Measurements from ENCODE around the gene LYZ.
"Not testable (repeated sequence)": the region's sequence is repeated elsewhere in the genome, so short reads cannot be mapped to it uniquely, and the experiment has no call there.

Gene LYZ

DNA sequence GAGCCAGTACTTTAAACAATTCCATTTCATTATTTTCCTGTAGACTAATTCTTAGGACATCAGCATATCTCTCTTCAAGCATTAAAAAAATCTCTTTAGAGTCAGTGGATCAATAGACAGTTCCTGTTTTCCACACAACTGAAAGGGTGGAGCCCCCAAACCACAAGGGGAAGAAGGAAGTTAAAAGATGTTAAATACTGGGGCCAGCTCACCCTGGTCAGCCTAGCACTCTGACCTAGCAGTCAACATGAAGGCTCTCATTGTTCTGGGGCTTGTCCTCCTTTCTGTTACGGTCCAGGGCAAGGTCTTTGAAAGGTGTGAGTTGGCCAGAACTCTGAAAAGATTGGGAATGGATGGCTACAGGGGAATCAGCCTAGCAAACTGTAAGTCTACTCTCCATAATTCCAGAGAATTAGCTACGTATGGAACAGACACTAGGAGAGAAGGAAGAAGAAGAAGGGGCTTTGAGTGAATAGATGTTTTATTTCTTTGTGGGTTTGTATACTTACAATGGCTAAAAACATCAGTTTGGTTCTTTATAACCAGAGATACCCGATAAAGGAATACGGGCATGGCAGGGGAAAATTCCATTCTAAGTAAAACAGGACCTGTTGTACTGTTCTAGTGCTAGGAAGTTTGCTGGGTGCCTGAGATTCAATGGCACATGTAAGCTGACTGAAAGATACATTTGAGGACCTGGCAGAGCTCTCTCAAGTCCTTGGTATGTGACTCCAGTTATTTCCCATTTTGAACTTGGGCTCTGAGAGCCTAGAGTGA, at the start of gene LYZ:
LYZ (plus strand) TSS at position 220 of the 777 bp plus-strand sequence; CDS start at position 248, 28 bp downstream.
- TF ChIP-seq, protein P1, sequence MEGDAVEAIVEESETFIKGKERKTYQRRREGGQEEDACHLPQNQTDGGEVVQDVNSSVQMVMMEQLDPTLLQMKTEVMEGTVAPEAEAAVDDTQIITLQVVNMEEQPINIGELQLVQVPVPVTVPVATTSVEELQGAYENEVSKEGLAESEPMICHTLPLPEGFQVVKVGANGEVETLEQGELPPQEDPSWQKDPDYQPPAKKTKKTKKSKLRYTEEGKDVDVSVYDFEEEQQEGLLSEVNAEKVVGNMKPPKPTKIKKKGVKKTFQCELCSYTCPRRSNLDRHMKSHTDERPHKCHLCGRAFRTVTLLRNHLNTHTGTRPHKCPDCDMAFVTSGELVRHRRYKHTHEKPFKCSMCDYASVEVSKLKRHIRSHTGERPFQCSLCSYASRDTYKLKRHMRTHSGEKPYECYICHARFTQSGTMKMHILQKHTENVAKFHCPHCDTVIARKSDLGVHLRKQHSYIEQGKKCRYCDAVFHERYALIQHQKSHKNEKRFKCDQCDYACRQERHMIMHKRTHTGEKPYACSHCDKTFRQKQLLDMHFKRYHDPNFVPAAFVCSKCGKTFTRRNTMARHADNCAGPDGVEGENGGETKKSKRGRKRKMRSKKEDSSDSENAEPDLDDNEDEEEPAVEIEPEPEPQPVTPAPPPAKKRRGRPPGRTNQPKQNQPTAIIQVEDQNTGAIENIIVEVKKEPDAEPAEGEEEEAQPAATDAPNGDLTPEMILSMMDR (IDR thresholded peaks at IDR 0.05; ENCODE audit: extremely low read depth, missing control alignments), result no peak
- no peak for DNase-seq (ENCODE audit: low spot score)

DNA sequence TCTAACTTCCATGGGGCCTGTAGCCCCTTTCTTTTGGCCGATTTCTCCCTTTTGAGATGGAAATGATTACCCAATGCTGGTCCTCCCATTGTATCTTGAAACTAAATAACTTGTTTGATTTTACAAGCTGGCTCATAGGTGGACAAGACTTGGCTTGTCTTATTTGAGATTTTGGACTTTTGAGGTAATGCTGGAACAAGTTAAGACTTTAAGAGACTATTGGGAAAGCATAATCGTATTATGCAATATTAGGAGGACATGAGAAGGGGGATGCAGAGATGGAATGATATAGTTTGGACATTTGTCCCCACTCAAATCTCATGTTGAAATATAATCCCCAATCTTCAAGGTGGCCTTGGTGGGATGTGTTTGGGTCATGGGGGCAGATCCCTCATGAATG, 49.2 kb upstream of the LYZ start:
- TF ChIP-seq, protein P1 (IDR thresholded peaks at IDR 0.05; ENCODE audit: extremely low read depth, missing control alignments), result no peak
- no peak for DNase-seq (ENCODE audit: low spot score)

DNA sequence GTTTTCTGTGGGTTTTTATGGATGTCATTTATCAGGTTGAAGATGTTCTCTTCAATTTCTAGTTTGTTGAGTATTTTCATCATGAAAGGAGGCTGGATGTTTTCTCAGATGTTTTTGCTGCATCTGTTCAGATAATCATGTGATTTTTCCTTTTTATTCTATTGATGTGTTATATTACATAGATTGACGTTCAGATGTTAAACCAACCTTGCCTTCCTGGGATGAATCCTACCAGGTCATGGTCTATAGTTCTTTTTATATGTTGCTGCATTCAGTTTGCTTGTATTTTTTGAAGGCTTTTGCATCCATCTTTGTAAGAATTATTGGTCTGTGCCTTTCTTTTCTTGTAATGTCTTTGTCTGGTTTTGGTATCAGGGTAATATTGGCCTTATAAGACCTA, 43.9 kb upstream of the LYZ start:
- DNase-seq (ENCODE audit: low spot score), result no peak
- TF ChIP-seq, protein P1 (IDR thresholded peaks at IDR 0.05; ENCODE audit: extremely low read depth, missing control alignments), result no peak

DNA sequence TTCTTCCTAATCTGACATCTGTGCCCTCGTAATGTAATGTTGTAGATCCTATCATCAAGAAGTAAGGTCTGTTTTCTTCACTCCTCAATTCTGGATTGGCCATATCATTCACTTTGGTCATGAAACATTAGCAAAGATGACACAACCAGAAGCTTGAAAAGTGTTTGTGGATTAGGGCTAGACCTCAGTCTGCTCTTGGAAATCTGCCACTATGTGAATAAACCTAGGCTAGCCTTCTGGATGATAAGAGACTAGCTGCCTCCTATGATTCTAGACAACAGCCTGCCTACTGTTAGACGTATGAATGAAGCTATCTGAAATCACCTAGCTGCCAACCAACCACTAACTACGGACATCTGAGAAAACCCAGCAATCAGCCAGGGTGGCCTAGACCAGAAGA, 38.7 kb upstream of the LYZ start:
- TF ChIP-seq, protein P1 (IDR thresholded peaks at IDR 0.05; ENCODE audit: extremely low read depth, missing control alignments), result no peak
- DNase-seq (ENCODE audit: low spot score), result no peak

- no peak for DNase-seq (ENCODE audit: low spot score)
- TF ChIP-seq, protein P1 (IDR thresholded peaks at IDR 0.05; ENCODE audit: extremely low read depth, missing control alignments), result no peak
Measured at GRCh38 chr12:69313209-69313608, 35.0 kb upstream of the LYZ start.

GRCh38 chr12:69316784-69317183, 31.4 kb upstream of the LYZ start:
- DNase-seq (ENCODE audit: low spot score), result not testable (repeated sequence)

- DNase-seq (ENCODE audit: low spot score), result not testable (repeated sequence)
Measured at GRCh38 chr12:69317233-69317632, 30.9 kb upstream of the LYZ start.

- TF ChIP-seq, protein P1 (IDR thresholded peaks at IDR 0.05; ENCODE audit: extremely low read depth, missing control alignments), result no peak
- no peak for DNase-seq (ENCODE audit: low spot score)
Measured at GRCh38 chr12:69318225-69318624, 30.0 kb upstream of the LYZ start.

Measured in GM20000 (cell line).